Hepatocyte (in vitro differentiated cells): ENCODE data around the gene EEF1A2. TPM values are rescaled to one million over a fixed set of nuclear protein-coding genes. Genes with fewer than 3 reads are reported as not detected.

ENCODE experiments used
- DNase-seq: peaks from one replicate; pipeline ENCODE4 v3.0.0-alpha.2; 2016; ENCODE audit warnings: low spot score
- H2AFZ ChIP-seq: fragments of 200-600 bp; sonication (generic); 2 replicates; pipeline ENCODE4 v1.6.0; 2016; ENCODE audit warnings: antibody characterized with exemption, mild to moderate bottlenecking
- H3K27ac ChIP-seq: fragments of 200-600 bp; sonication (generic); 2 replicates; pipeline ENCODE4 v1.5.1; 2016; ENCODE audit warnings: mild to moderate bottlenecking
- H3K27me3 ChIP-seq: fragments of 200-600 bp; sonication (generic); 2 replicates; pipeline ENCODE4 v1.6.1; 2016
- H3K36me3 ChIP-seq: fragments of 200-600 bp; sonication (generic); replicated peaks from 2 replicates; pipeline ENCODE4 v1.5.1; 2016; ENCODE audit warnings: low read depth; ENCODE audit not compliant: insufficient read depth
- H3K4me1 ChIP-seq: fragments of 200-600 bp; sonication (generic); 2 replicates; pipeline ENCODE4 v1.5.1; 2016; ENCODE audit warnings: mild to moderate bottlenecking, moderate library complexity; ENCODE audit not compliant: insufficient read depth
- H3K4me2 ChIP-seq: fragments of 200-600 bp; sonication (generic); 2 replicates; pipeline ENCODE4 v1.6.0; 2016
- H3K4me3 ChIP-seq: fragments of 200-600 bp; sonication (generic); 2 replicates; pipeline ENCODE4 v1.5.1; 2016; ENCODE audit warnings: mild to moderate bottlenecking
- H3K79me2 ChIP-seq: fragments of 200-600 bp; sonication (generic); 2 replicates; pipeline ENCODE4 v1.6.0; 2017; ENCODE audit warnings: mild to moderate bottlenecking
- H3K9me2 ChIP-seq: fragments of 200-600 bp; sonication (generic); replicated peaks from 2 replicates; pipeline ENCODE4 v1.6.0; 2017; ENCODE audit warnings: mild to moderate bottlenecking; ENCODE audit not compliant: insufficient read depth
- H3K9me3 ChIP-seq: fragments of 200-600 bp; sonication (generic); 2 replicates; pipeline ENCODE4 v1.5.1; 2016; ENCODE audit warnings: low read depth, mild to moderate bottlenecking
- H4K20me1 ChIP-seq: fragments of 200-600 bp; sonication (generic); 2 replicates; pipeline ENCODE4 v1.6.0; 2016; ENCODE audit warnings: mild to moderate bottlenecking; ENCODE audit not compliant: insufficient read depth, poor library complexity, severe bottlenecking
- EZH2 ChIP-seq: fragments of 200-600 bp; sonication (generic); IDR thresholded peaks from 2 replicates; pipeline ENCODE4 v1.6.1; 2016; ENCODE audit warnings: antibody characterized with exemption, mild to moderate bottlenecking, borderline replicate concordance
- EZH2phosphoT487 ChIP-seq: fragments of 200-600 bp; sonication (generic); IDR thresholded peaks from one replicate; pipeline ENCODE4 v1.6.1; 2018; ENCODE audit warnings: antibody characterized with exemption, mild to moderate bottlenecking, low read depth, moderate library complexity; ENCODE audit not compliant: unreplicated experiment, severe bottlenecking
- WGBS: methylation state at CpG from one replicate; pipeline ENCODE4 v1.1.6; 2016; ENCODE audit warnings: low lambda C conversion rate; ENCODE audit errors: missing lambda C conversion rate; 5-methylcytosine and 5-hydroxymethylcytosine counted together
- polyA plus RNA-seq: library from polyadenylated mRNA; unstranded; fragments of >200 nt; fragmentation: Nextera tagmentation; extraction: Ambion mirVana; gene quantifications from 2 replicates; pipeline ENCODE4 v1.2.1, GENCODE V29; 2016
- total RNA-seq: library from RNA; depleted of rRNA; stranded (reverse); fragments of >200 nt; gene quantifications from 2 replicates; pipeline ENCODE4 v1.2.3, GENCODE V29; 2014
- TF ChIP-seq, protein P1 (sequence below): fragments of 200-600 bp; sonication (generic); IDR thresholded peaks from 2 replicates; pipeline ENCODE4 v1.5.1; 2016; ENCODE audit warnings: antibody characterized with exemption, mild to moderate bottlenecking; ENCODE audit not compliant: poor library complexity

The EEF1A2 gene
- total and polyA plus RNA-seq, 2 experiments from 2014 or later, result 12.0 to 23.5 TPM

DNA sequence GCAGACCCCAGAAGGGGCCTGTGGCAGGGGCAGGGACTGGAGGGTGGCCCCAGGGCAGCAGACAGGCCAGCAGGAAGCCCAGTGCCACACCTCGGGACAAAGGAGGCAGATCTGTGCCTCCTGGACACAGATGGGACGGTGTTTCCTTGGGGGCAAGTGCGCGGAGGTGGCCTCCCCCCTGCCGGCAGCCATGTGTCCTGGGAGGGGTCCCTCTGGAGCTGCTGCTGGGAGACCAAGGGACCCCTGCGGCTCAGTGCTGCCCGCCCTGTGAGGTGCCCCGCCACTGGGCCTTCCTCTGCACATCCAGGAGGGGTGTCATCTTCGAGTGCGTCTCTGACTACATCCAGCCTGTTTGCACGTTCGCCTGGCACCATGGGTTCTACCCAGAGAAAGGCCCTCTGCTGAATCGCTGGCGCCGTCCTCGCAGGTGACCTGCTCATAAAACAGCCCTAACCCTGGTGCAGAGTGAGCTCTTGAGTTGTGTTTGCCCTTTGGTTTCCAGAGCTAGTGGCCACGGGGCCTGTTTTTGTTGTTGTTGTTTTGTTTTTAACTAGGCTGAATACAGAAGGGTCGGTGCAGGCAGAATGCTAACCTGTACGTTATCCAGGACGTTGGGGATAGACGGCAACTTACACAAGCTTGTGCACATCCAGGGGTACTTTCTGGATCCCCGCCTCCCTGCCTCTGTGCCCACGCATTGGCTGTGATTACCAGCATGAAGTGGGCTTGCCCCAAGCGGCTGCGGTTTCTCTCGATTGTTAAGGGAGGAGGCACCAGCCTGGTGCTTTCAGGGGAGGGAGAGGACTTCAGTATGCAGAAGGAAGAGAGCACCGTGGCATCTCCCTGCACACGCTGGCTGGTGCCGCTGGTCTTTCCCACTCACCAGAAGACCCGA lies 25.1 kb downstream of the EEF1A2 start:
- Histone ChIP-seq H3K4me1 (peaks cover 3% of the 10 kb centered on the region), H2AFZ (no peak overlapping the region), H3K36me3 (no peaks in the 10 kb centered on the region), H3K9me3 (no peaks in the 10 kb centered on the region), H3K4me2 (no peak overlapping the region), H3K4me3 (no peak overlapping the region), H3K9me2 (no peaks in the 10 kb centered on the region), H3K27me3 (peaks cover 80% of the 10 kb centered on the region), H4K20me1 (no peaks in the 10 kb centered on the region), H3K27ac (no peak overlapping the region), H3K79me2 (no peaks in the 10 kb centered on the region)
- no peak for DNase-seq
- TF ChIP-seq EZH2, result no peak
- TF ChIP-seq, protein P1, sequence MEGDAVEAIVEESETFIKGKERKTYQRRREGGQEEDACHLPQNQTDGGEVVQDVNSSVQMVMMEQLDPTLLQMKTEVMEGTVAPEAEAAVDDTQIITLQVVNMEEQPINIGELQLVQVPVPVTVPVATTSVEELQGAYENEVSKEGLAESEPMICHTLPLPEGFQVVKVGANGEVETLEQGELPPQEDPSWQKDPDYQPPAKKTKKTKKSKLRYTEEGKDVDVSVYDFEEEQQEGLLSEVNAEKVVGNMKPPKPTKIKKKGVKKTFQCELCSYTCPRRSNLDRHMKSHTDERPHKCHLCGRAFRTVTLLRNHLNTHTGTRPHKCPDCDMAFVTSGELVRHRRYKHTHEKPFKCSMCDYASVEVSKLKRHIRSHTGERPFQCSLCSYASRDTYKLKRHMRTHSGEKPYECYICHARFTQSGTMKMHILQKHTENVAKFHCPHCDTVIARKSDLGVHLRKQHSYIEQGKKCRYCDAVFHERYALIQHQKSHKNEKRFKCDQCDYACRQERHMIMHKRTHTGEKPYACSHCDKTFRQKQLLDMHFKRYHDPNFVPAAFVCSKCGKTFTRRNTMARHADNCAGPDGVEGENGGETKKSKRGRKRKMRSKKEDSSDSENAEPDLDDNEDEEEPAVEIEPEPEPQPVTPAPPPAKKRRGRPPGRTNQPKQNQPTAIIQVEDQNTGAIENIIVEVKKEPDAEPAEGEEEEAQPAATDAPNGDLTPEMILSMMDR, result no peak
- TF ChIP-seq EZH2phosphoT487, result no peak
- 59% methylated on average over 30 of the region's 30 CpGs for WGBS

DNA sequence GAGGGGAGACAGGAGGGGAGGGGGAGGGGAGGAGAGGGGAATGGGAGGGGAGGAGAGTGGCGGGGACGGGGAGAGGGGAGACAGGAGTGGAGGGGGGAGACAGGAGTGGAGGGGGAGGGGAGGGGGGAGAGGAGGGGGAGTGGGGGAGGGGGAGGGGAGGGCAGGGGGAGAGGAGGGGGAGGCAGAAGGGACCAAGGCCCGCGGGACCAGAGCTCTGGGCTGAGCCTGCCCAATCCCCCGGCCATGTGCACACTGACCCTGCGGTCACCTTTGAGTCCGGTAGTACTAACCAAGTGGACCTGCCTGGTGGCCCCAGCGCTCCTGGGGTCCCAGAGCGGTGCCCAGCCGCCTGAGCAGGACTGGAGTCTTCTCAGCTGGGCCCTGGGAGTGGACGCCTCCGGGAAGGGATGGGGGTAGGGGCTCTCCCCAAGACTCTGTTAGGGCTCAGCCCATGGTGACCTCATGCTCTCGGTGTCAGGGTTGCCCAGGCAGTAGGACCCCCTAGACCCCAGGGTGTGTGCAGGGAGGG lies 26.0 kb downstream of the EEF1A2 start:
- peaks cover 82% of the 10 kb centered on the region for H3K27me3 ChIP-seq

DNA sequence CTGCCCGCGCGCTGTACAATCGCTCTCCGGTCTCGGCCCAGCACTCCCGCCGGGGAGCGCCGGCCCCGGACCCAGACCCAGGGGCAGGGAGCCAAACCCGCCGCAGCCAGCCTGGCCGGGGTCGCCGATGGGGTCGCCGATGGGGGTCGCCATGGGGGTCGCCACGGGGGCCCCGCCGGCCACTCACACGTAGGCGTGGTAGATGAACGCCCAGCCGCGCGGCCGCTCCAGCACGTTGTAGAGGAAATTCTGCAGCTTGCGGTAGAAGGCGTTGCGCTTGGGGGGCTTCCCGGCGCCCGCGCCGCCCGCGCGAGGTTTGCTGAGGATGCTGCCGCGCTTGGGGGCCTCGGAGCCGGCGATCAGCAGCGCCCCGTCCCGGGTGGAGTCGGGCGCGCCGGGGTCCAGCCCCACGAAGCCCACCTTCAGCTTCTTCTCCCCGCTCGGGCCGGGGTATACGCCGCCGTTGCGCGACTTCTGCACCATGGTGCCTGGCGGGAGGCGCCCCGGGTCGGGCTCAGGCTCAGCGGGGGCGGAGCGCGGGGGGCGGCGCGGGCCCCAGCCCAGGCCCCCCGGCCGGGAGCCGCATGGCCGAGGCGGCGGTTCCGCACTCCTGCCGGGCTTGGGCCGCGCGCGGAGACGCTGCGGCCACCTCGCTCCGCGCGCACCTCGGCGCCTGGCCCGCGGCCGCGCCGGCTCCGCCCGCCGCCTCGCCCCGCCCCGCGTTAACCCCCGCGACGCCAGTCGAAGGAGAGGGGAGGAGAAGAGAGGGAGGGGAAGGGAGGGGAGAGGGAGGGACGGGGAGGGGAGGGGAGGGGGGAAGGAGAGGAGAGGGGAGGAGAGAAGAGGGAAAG lies 26.7 kb downstream of the EEF1A2 start, which contains the start of gene KCNQ2:
TSS of gene KCNQ2 (minus strand) at position 675 of the 851 bp plus-strand sequence. CDS start at position 483, 192 bp downstream.
- no peaks in the 10 kb centered on the region for H3K79me2 ChIP-seq
- no peak within 1 kb of the TSS for H2AFZ ChIP-seq
- H3K27ac ChIP-seq, result no peak within 1 kb of the TSS
- DNase-seq, result no peak
- H3K36me3 ChIP-seq, result no peaks in the 10 kb centered on the region
- H3K27me3 ChIP-seq, result peaks cover 79% of the 10 kb centered on the region
- TF ChIP-seq EZH2, result peak; percentile 65
- TF ChIP-seq EZH2phosphoT487, result no peak
- TF ChIP-seq, protein P1, result no peak
- H3K4me2 ChIP-seq, result peak within 1 kb of the TSS; percentile 84
- no peaks in the 10 kb centered on the region for H3K9me3 ChIP-seq
- no peaks in the 10 kb centered on the region for H4K20me1 ChIP-seq
- H3K9me2 ChIP-seq, result no peaks in the 10 kb centered on the region
- 2% methylated on average over 33 of the region's 111 CpGs for WGBS
- peaks cover 3% of the 10 kb centered on the region for H3K4me1 ChIP-seq
- H3K4me3 ChIP-seq, result no peak within 1 kb of the TSS

More for the DNA sequence above, 26.0 kb downstream of the EEF1A2 start:
- H3K27ac ChIP-seq, result no peak overlapping the region
- H3K36me3 ChIP-seq, result no peaks in the 10 kb centered on the region
- no peaks in the 10 kb centered on the region for H3K9me3 ChIP-seq
- no peak overlapping the region for H3K4me2 ChIP-seq
- H3K79me2 ChIP-seq, result no peaks in the 10 kb centered on the region
- no peak for DNase-seq
- H3K4me3 ChIP-seq, result no peak overlapping the region
- peaks cover 3% of the 10 kb centered on the region for H3K4me1 ChIP-seq
- no peaks in the 10 kb centered on the region for H4K20me1 ChIP-seq
- no peak overlapping the region for H2AFZ ChIP-seq
- TF ChIP-seq EZH2 (no peak), EZH2phosphoT487 (no peak)
- TF ChIP-seq, protein P1, result no peak
- 75% methylated on average over 9 of the region's 13 CpGs for WGBS
- H3K9me2 ChIP-seq, result no peaks in the 10 kb centered on the region
